Prostate gland (tissue), 2 donors: ENCODE data around the gene SLC29A2. TPM values are rescaled to one million over a fixed set of nuclear protein-coding genes. Genes with fewer than 3 reads are reported as not detected.
"Not testable (repeated sequence)": the region's sequence is repeated elsewhere in the genome, so short reads cannot be mapped to it uniquely, and the experiment has no call there.

ENCODE experiments used
- DNase-seq: peaks from one replicate; pipeline ENCODE4 v3.0.0-alpha.2; 2019; ENCODE audit warnings: low spot score
- H3K27ac ChIP-seq, 2 donors: fragments of 200-600 bp; sonication (generic); 2 replicates each; pipeline ENCODE4 v1.5.1; 2017 to 2019
- H3K27me3 ChIP-seq: fragments of 200-600 bp; sonication (generic); replicated peaks from 2 replicates; pipeline ENCODE4 v1.5.1; 2019; ENCODE audit not compliant: insufficient read depth
- H3K36me3 ChIP-seq, 2 donors: fragments of 200-600 bp; sonication (generic); 1 replicate in 1 of 2; 2 replicates in 1 of 2; pipeline versions ENCODE4 v1.5.1 to v1.8.1; 2017 to 2019
- H3K4me1 ChIP-seq: fragments of 200-600 bp; sonication (generic); replicated peaks from 2 replicates; pipeline ENCODE4 v1.5.1; 2019
- H3K4me3 ChIP-seq, 2 donors: fragments of 200-600 bp; sonication (generic); 2 replicates each; pipeline ENCODE4 v1.5.1; 2017 to 2019
- H3K9me3 ChIP-seq: fragments of 200-600 bp; sonication (generic); 2 replicates; pipeline ENCODE4 v1.5.1; 2017
- POLR2A ChIP-seq: fragments of 450-650 bp; IDR thresholded peaks from one replicate; pipeline ENCODE4 v1.6.1; 2016; ENCODE audit warnings: antibody characterized with exemption, mild to moderate bottlenecking
- POLR2AphosphoS5 ChIP-seq: sonication (generic); formaldehyde crosslinking; IDR thresholded peaks from one replicate; pipeline ENCODE4 v1.6.1; 2017; ENCODE audit warnings: antibody characterized with exemption
- WGBS: methylation state at CpG from one replicate; pipeline ENCODE4 v1.1.5; 2018; 5-methylcytosine and 5-hydroxymethylcytosine counted together
- intact Hi-C: fragments of 100-400 bp; cut with DNase I; formaldehyde crosslinking; loops from one replicate; pipeline ENCODE4 v1.14.2; 2022
- total RNA-seq, 2 donors: library from RNA; depleted of rRNA; stranded (reverse); fragments of >200 nt; gene quantifications; one replicate each; pipeline ENCODE4 v1.1.0, GENCODE V29; 2016
- TF ChIP-seq, protein P1 (sequence below), 4 experiments: fragments of 200-600 bp in 2 of 4; fragments of 450-650 bp in 2 of 4; sonication (generic) in 2 of 4; IDR thresholded peaks; 1 replicate in 3 of 4; 2 replicates in 1 of 4; pipeline ENCODE4 v1.5.1; 2016 to 2019; ENCODE audit warnings: antibody characterized with exemption in 4 of 4, mild to moderate bottlenecking in 2 of 4, moderate library complexity in 2 of 4

Gene SLC29A2
- total RNA-seq, 2 donors from 2014 or later: 10.1 to 12.5 TPM

- intact Hi-C loops: no loop called here
Measured at GRCh38 chr11:66322732-66323427, 48.7 kb downstream of the SLC29A2 start.

DNA sequence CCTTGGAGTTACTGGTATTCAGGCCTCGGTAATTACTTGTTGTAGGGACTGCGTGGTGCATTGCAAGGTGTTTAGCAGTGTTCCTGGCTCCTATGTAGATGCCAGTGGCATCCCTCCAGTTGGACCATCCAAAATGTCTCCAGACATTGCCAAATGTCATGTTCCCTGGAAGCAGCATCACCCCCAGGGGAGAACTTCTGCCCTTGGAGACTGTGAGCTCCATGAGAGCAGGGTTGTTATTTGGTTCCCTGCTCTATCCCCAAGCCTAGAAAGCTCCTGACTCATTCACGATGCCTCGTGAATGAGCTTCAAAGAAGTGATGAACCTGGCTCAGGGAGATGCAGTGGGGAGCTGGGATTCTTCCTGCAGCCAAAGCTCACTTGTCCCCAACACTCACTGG lies 50.0 kb downstream of the SLC29A2 start:
- Histone ChIP-seq H3K27me3 (no peaks in the 10 kb centered on the region), H3K36me3 (no peaks in the 10 kb centered on the region), H3K9me3 (no peaks in the 10 kb centered on the region), H3K4me1 (no peaks in the 10 kb centered on the region), H3K4me3 (no peak overlapping the region), H3K27ac (no peak overlapping the region)
- DNase-seq: no peak
- 82% methylated on average over 3 of the region's 4 CpGs for WGBS
- no peak for TF ChIP-seq POLR2AphosphoS5
- TF ChIP-seq, protein P1, sequence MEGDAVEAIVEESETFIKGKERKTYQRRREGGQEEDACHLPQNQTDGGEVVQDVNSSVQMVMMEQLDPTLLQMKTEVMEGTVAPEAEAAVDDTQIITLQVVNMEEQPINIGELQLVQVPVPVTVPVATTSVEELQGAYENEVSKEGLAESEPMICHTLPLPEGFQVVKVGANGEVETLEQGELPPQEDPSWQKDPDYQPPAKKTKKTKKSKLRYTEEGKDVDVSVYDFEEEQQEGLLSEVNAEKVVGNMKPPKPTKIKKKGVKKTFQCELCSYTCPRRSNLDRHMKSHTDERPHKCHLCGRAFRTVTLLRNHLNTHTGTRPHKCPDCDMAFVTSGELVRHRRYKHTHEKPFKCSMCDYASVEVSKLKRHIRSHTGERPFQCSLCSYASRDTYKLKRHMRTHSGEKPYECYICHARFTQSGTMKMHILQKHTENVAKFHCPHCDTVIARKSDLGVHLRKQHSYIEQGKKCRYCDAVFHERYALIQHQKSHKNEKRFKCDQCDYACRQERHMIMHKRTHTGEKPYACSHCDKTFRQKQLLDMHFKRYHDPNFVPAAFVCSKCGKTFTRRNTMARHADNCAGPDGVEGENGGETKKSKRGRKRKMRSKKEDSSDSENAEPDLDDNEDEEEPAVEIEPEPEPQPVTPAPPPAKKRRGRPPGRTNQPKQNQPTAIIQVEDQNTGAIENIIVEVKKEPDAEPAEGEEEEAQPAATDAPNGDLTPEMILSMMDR (IDR thresholded peaks at IDR 0.05): no peak
- TF ChIP-seq POLR2A: no peak
- intact Hi-C loops: no loop called here

More at GRCh38 chr11:66322732-66323427, 48.7 kb downstream of the SLC29A2 start:
- TF ChIP-seq POLR2A: no peak
- TF ChIP-seq, protein P1 (IDR thresholded peaks at IDR 0.05): no peak
- TF ChIP-seq POLR2AphosphoS5: no peak
- Histone ChIP-seq H3K36me3 (no peaks in the 10 kb centered on the region), H3K27me3 (no peaks in the 10 kb centered on the region), H3K27ac (no peak overlapping the region), H3K4me1 (no peaks in the 10 kb centered on the region), H3K9me3 (no peaks in the 10 kb centered on the region), H3K4me3 (no peak overlapping the region)
- 88% methylated on average over 11 of the region's 11 CpGs for WGBS
- no peak for DNase-seq

DNA sequence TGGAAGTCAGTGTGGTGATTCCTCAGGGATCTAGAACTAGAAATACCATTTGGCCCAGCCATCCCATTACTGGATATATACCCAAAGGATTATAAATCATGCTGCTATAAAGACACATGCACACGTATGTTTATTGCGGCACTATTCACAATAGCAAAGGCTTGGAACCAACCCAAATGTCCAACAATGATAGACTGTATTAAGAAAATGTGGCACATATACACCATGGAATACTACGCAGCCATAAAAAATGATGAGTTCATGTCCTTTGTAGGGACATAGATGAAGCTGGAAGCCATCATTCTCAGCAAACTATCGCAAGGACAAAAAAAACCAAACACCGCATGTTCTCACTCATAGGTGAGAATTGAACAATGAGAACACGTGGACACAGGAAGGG lies 50.8 kb downstream of the SLC29A2 start:
- H3K4me3 ChIP-seq, H3K27ac ChIP-seq, H3K36me3 ChIP-seq, DNase-seq, intact Hi-C loops, H3K9me3 ChIP-seq, H3K27me3 ChIP-seq, H3K4me1 ChIP-seq: not testable (repeated sequence)
- 88% methylated on average over 6 of the region's 6 CpGs for WGBS

GRCh38 chr11:66320289-66320688 lies 51.3 kb downstream of the SLC29A2 start:
- H3K27ac ChIP-seq, H3K36me3 ChIP-seq, H3K4me3 ChIP-seq, H3K4me1 ChIP-seq, H3K27me3 ChIP-seq, H3K9me3 ChIP-seq, intact Hi-C loops, DNase-seq: not testable (repeated sequence)
- WGBS: 82% methylated on average over 2 of the region's 2 CpGs

DNA sequence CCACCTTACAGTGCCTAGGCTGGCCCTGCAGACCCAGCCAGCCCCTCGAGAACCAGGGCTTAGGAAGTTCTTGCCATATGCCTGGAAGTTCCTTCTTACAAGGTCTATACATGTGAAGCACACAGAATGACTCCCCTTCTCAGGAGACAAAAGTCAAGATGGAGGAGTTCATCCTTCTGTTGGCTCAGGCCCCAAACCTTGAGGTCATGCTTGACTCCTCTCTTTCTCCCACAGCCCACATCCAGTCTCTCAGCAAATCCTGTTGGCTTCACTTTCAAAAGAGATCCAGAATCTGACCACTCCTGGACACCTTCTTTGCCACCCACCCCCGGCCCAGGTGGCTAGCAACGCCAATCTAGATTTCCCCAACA lies 53.0 kb downstream of the SLC29A2 start:
- Histone ChIP-seq H3K4me3 (no peak overlapping the region), H3K9me3 (no peaks in the 10 kb centered on the region), H3K27ac (no peak overlapping the region), H3K36me3 (no peaks in the 10 kb centered on the region), H3K4me1 (no peaks in the 10 kb centered on the region), H3K27me3 (no peaks in the 10 kb centered on the region)
- WGBS: 77% methylated on average over 3 of the region's 3 CpGs
- intact Hi-C loops: no loop called here
- no peak for DNase-seq
- TF ChIP-seq POLR2A: no peak
- no peak for TF ChIP-seq POLR2AphosphoS5
- TF ChIP-seq, protein P1 (IDR thresholded peaks at IDR 0.05): no peak
